GM12873 (cell line): ENCODE measurements around the gene VSTM2L.

ENCODE experiments used
- TF ChIP-seq, protein P1 (sequence below): IDR thresholded peaks from 2 replicates; pipeline ENCODE4 v1.5.1; 2012; ENCODE audit warnings: low read depth, mild to moderate bottlenecking, moderate library complexity, low read length, control low read depth; ENCODE audit not compliant: insufficient read depth; ENCODE audit errors: missing control alignments

The VSTM2L gene

DNA sequence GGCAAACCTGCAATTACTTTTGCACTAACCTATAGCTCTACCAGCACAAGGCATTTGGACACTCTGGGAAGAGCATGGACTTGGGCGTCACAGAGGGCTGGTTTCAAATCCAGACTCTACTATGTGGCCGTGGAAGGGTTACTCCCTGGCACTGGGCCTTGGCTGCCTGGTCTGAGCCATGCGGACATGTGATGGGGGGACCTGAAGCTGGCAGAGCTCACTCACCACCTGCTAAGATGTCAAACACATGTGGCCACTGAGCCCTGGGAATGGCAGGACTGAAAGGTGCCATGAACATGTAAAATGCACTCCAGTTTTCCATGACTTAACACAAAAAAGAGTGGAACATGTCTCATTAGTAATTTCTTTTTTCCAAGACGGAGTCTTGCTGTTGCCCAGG is 23.7 kb downstream of the VSTM2L start:
- TF ChIP-seq, protein P1, sequence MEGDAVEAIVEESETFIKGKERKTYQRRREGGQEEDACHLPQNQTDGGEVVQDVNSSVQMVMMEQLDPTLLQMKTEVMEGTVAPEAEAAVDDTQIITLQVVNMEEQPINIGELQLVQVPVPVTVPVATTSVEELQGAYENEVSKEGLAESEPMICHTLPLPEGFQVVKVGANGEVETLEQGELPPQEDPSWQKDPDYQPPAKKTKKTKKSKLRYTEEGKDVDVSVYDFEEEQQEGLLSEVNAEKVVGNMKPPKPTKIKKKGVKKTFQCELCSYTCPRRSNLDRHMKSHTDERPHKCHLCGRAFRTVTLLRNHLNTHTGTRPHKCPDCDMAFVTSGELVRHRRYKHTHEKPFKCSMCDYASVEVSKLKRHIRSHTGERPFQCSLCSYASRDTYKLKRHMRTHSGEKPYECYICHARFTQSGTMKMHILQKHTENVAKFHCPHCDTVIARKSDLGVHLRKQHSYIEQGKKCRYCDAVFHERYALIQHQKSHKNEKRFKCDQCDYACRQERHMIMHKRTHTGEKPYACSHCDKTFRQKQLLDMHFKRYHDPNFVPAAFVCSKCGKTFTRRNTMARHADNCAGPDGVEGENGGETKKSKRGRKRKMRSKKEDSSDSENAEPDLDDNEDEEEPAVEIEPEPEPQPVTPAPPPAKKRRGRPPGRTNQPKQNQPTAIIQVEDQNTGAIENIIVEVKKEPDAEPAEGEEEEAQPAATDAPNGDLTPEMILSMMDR = no peak

DNA sequence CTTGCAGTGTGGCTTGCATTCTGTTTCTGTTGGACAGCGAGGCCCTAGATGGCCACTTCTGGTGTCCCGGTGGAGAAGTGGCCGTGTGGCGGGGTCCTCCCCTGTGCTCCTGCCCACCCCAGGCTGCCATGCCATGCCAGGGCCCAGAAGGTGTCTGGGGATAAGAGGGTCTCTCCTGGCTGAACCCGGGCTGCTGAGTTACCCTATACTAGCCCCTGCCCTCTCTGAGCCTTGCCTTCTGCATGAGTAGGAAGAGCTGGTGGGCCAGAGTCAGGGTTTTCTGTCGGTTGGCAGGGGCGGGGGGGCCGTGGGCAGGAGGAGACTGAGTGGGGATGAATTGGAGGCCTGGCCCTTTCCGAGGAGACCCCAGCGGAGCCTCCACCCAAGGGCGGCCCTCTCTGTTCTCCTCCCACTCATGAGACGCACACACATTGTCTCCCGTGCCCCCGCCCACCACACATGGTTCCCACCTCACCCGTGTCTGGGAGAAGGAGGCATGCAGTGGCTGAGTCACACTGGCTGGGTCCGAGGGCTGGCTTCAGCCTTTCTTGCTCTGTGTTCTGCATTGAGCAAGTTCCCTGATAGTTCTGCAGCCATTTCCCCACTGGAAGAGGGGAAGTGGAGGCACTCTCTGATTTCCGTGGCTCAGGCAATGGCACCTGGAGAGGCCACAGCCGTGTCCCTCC is 24.6 kb downstream of the VSTM2L start:
- TF ChIP-seq, protein P1 = no peak

DNA sequence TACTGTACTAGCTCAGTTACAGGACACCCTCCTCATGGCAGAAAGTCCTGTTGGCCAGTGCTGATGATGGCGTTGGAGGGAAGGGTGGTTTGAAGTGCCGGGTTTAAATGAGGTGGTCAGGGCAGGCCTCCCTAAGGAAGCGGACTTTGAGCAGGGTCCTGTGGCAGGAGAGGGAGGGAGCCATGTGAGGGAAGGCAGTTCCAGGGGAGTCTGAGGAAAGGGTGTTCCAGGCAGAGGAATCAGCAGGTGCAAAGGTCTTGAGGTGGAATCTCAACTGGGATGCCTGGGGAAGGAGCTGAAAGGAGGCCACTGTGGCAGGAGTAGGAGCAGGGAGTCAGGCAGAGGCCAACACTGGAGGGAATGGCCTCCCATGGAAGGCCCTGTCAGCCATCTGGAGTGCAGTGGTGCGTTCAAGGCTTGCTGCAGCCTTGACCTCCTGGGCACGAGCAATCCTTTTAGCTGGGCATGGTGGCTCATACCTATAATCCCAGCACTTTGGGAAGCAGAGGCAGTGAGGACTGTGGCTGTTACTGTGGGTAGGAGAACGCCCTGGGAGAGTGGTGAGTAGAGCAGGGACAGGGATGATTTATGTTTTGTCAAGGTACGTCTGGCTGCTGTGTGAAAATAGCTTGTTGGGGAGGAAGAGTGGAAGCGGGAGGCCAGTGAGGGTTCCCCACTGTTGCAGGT is 26.2 kb downstream of the VSTM2L start:
- TF ChIP-seq, protein P1 = no peak

DNA sequence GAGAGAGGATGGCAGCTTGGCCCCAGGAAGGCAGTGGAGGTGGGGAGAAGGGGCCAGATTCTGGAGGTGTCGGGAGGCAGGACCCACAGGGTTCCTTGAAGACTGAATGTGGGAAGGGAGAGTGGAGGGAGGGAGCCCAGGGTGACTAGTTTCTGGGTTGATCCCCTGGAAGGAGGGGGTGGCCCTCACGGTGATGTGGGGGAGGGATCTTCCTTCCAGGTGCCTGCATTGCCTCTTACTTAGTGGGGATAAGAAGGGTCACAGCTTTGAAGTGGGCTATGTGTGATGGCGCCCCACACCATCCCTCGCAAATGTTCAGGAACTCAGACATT is 26.7 kb downstream of the VSTM2L start:
- TF ChIP-seq, protein P1 = no peak

DNA sequence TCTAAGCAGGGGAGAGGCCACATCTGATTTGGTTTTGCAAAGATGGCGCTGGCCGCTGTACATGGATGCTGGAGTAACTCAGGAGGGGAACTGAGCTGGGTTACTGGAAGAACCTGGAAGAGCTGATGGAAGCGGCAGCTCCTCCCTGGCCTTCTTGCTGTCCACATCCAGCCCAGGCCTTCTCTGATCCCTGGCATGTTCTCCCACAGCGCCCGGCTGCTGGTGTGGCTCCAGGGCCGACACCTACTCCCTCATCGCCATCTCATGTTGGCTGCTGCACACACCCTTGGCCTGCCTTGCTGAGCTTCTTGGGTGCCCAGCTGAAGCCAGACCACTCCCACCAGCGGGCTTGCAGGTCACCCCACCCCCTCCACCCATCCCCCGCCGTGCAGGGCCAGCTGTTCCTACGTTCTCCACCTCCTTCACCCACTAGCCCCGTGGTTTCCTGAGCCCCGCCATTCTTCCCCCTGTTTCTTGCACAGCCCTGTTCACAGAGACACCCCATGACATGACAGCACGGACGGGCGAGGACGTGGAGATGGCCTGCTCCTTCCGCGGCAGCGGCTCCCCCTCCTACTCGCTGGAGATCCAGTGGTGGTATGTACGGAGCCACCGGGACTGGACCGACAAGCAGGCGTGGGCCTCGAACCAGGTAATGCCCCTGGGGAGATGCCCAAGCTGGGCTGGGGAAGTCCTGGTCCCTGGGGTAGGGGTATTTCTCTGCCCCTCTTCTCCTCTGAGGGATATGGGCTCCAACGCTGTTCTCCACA is 28.4 kb downstream of the VSTM2L start:
- TF ChIP-seq, protein P1 = no peak

DNA sequence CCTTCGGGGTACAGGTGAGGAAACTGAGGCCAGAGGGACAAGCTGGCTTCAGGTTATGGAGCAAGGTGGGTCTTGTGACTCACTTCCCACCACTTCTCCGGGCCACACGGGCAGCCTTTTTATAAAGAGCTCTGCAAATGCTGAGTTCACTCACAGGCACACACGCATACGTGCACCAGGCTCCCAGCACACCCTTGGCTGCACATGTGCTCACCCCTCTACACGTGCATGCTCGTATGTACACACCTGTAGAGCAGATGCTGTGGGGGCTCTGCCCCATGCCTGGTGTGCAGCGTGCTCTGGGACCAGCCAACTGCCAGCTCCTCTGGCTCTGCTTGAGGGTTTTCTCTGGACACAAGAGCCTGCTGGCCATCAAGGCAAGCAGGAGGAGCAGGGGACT is 29.1 kb downstream of the VSTM2L start:
- TF ChIP-seq, protein P1 = no peak

DNA sequence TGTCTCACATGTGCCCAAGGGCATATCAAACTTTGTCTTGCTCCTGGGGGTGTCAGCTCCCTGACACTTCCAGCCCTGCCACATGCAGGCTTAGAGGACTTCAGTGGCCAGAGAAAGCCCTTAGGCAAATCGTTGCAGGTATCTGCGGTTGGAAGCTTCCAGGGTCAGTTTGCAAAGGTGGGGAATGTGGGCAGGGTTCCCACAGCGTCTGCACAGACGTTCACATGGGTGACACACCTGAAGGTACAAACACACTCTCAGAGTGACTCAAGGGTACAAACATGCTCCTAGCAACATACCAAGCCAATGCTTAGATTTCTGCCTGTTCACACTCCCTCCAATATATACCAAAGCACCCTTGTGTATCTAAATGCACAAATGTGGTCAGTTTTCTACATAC is 30.0 kb downstream of the VSTM2L start:
- TF ChIP-seq, protein P1 = no peak
